Aorta (tissue), 5 donors: ENCODE measurements around the gene MYO1D. TPM values are rescaled to one million over a fixed set of nuclear protein-coding genes. Genes with fewer than 3 reads are reported as not detected.

ENCODE experiments used
- ATAC-seq: fragments of 200-7000 bp; cut with Tn5 transposase; one replicate; pipeline ENCODE4 v1.9.1; 2022; ENCODE audit warnings: moderate library complexity; ENCODE audit not compliant: low FRiP score
- DNase-seq, 2 donors: peaks; one replicate each; pipeline ENCODE4 v3.0.0-alpha.2; 2020
- H3K27ac ChIP-seq, 2 donors: one replicate each; pipeline ENCODE4 v1.5.1; 2013; ENCODE audit warnings: low read length in 2 of 2, mild to moderate bottlenecking in 2 of 2, moderate library complexity in 2 of 2, control low read depth in 1 of 2, inconsistent platforms in 1 of 2, low read depth in 1 of 2
- H3K27me3 ChIP-seq, 2 donors: one replicate each; pipeline ENCODE4 v1.6.1; 2013; ENCODE audit warnings: control low read depth in 1 of 2, low read length in 1 of 2, mild to moderate bottlenecking in 1 of 2, moderate library complexity in 1 of 2; ENCODE audit not compliant: insufficient read depth in 2 of 2, control insufficient read depth in 1 of 2
- H3K36me3 ChIP-seq, 2 donors: one replicate each; pipeline ENCODE4 v1.6.1; 2013; ENCODE audit warnings: control low read depth in 1 of 2, low read length in 1 of 2, mild to moderate bottlenecking in 1 of 2; ENCODE audit not compliant: insufficient read depth in 2 of 2, control insufficient read depth in 1 of 2
- H3K4me1 ChIP-seq, 2 donors: one replicate each; pipeline ENCODE4 v1.6.1; 2013; ENCODE audit warnings: low read length in 2 of 2, control low read depth in 1 of 2, mild to moderate bottlenecking in 1 of 2, moderate library complexity in 1 of 2; ENCODE audit not compliant: insufficient read depth in 2 of 2, control insufficient read depth in 1 of 2
- H3K4me3 ChIP-seq, 2 donors: one replicate each; pipeline ENCODE4 v1.5.1; 2013; ENCODE audit warnings: low read length in 2 of 2, control low read depth in 1 of 2, mild to moderate bottlenecking in 1 of 2
- H3K9me3 ChIP-seq: one replicate; pipeline ENCODE4 v1.6.1; 2013; ENCODE audit warnings: mild to moderate bottlenecking, low read length; ENCODE audit not compliant: control insufficient read depth
- WGBS, 2 donors: extraction: QIAGEN DNeasy Blood & Tissue Kit; methylation state at CpG; one replicate each; pipeline ENCODE4 v1.1.7; 2013; 5-methylcytosine and 5-hydroxymethylcytosine counted together
- intact Hi-C, 2 donors: fragments of 100-400 bp; cut with DNase I; formaldehyde crosslinking; loops; one replicate each; pipeline versions ENCODE4 v1.14.2 to v1.15.0; 2022
- polyA plus RNA-seq, 2 donors: library from polyadenylated mRNA; stranded (reverse); fragments of 200-250 nt; gene quantifications; one replicate each; pipeline ENCODE4 v1.2.3, GENCODE V29; 2013
- total RNA-seq, 2 donors: library from RNA; stranded (reverse); fragmentation: NEBNext Ultra II Directional; extraction: Animal tissue kit (Norgen Biotek cat#: 25700); gene quantifications; one replicate each; pipeline ENCODE4 v1.2.1, GENCODE V29; 2021
- donor health status: healthy with polysubstance abuse.
- donor health status: Bipolar disorder and iron deficiency.
- donor health status: DM: no; HTN: no; CAD: no.
- donor health status: DM: no; HTN: no; CAD: no.
- donor health status: DM: yes; HTN: yes; CAD: no.

The MYO1D gene
- total and polyA plus RNA-seq, 4 donors, result 62.5 to 358 (median 164) TPM

GRCh38 chr17:32566303-32566702 is 310.6 kb downstream of the MYO1D start:
- Histone ChIP-seq H3K27me3 (no peaks in the 10 kb centered on the region), H3K36me3 (peaks cover 4 to 5% of the 10 kb centered on the region in 2 donors), H3K9me3 (no peaks in the 10 kb centered on the region), H3K27ac (no peak overlapping the region), H3K4me3 (no peak overlapping the region), H3K4me1 (no peaks in the 10 kb centered on the region)
- intact Hi-C loops, result no loop called here
- DNase-seq, result no peak
- 80 to 84% methylated on average over 5 of the region's 5 CpGs for WGBS, 2 donors
- ATAC-seq, result no peak

- Histone ChIP-seq H3K4me3 (no peak overlapping the region), H3K4me1 (no peaks in the 10 kb centered on the region), H3K27me3 (no peaks in the 10 kb centered on the region), H3K36me3 (peaks cover 4 to 5% of the 10 kb centered on the region in 2 donors), H3K27ac (no peak overlapping the region), H3K9me3 (no peaks in the 10 kb centered on the region)
- no peak for DNase-seq
- 93 to 94% methylated on average over 3 of the region's 3 CpGs for WGBS, 2 donors
- ATAC-seq, result no peak
- intact Hi-C loops, result no loop called here
Measured at GRCh38 chr17:32565401-32565800, 311.5 kb downstream of the MYO1D start.

- ATAC-seq, result no peak
- WGBS, 2 donors, result 85 to 87% methylated on average over 3 of the region's 3 CpGs
- intact Hi-C loops, result no loop called here
Measured at GRCh38 chr17:32564325-32564724, 312.6 kb downstream of the MYO1D start.

GRCh38 chr17:32563583-32563982 is 313.3 kb downstream of the MYO1D start:
- H3K9me3 ChIP-seq, result no peaks in the 10 kb centered on the region
- WGBS, 2 donors, result 73 to 79% methylated on average over 6 of the region's 6 CpGs
- intact Hi-C loops, result no loop called here
- no peaks in the 10 kb centered on the region for H3K4me1 ChIP-seq
- DNase-seq (no peak), ATAC-seq (no peak)
- H3K36me3 ChIP-seq, result peaks cover 0 to 5% of the 10 kb centered on the region in 2 donors
- H3K27me3 ChIP-seq, result no peaks in the 10 kb centered on the region
- no peak overlapping the region for H3K4me3 ChIP-seq
- H3K27ac ChIP-seq, result no peak overlapping the region

More at GRCh38 chr17:32564325-32564724, 312.6 kb downstream of the MYO1D start:
- Histone ChIP-seq H3K4me3 (no peak overlapping the region), H3K27ac (no peak overlapping the region), H3K36me3 (peaks cover 2 to 5% of the 10 kb centered on the region in 2 donors), H3K4me1 (no peaks in the 10 kb centered on the region), H3K9me3 (no peaks in the 10 kb centered on the region), H3K27me3 (no peaks in the 10 kb centered on the region)
- no peak for DNase-seq

DNA sequence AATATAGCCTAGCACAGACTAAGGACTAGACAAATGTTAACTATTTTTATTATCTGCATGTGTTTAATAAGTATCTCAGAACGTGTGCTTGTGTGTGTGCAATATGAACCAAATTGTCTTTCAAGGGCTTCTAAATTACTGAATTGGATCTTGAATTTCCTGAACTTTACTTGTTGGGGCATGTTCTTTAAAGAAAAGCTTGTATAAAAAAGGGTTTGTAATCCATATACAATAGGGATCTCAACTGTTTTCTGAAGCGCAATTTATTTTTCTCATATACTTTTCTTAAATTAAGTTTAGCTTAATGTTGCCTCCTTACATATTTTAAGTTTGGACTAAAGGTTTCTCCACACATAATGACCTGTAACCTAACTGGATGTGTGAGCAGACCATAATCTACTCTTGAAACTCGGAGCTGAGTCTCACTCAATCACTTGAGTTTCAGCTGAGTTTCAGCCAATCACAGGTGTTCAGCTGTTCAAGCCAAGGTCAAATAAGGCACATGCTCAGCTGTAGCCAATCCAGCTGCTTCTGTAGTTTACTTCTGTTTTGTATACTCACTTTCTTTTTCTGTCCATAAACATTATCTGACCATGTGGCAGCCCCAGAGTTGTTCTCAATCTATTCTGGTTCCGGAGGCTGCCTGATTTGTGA is 317.8 kb downstream of the MYO1D start:
- ATAC-seq (no peak), DNase-seq (no peak)
- 79 to 82% methylated on average over 4 of the region's 4 CpGs for WGBS, 2 donors
- Histone ChIP-seq H3K27me3 (no peaks in the 10 kb centered on the region), H3K4me3 (no peak overlapping the region), H3K36me3 (no peaks in the 10 kb centered on the region), H3K4me1 (no peaks in the 10 kb centered on the region), H3K27ac (no peak overlapping the region), H3K9me3 (no peaks in the 10 kb centered on the region)
- intact Hi-C loops, result no loop called here

DNA sequence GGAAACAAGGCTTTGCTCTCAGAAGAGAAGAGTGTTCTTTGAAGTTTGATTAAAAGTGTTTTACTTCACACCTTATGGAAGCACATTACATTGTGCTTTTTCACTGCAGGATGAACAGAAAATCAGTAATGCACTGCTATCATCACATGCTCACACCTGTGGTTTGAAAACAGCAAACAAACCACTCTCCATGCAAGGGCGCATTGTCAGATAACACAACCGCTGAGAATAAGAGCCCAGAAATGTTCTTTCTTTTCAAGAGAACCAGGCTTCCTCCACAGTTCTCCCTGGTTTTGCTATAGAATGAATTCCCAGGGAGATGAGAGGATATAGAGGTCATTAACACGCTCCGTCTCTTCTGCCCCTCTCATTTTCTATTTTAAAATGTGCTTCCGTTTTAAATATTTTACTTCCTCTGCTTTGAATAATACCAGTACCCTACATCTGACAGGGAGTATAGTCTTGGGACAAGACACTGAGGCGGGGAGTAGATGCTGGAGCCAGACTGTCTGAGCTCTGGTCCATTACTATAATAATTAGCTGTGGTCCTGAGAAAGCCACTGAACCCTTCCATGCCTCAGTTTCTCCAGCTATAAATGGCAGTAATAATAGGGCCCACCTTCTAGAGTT is 318.5 kb downstream of the MYO1D start:
- no peak overlapping the region for H3K27ac ChIP-seq
- ATAC-seq (no peak), DNase-seq (no peak)
- no peaks in the 10 kb centered on the region for H3K9me3 ChIP-seq
- no peaks in the 10 kb centered on the region for H3K4me1 ChIP-seq
- H3K27me3 ChIP-seq, result no peaks in the 10 kb centered on the region
- no peaks in the 10 kb centered on the region for H3K36me3 ChIP-seq
- intact Hi-C loops, result no loop called here
- H3K4me3 ChIP-seq, result no peak overlapping the region
- WGBS, 2 donors, result 77 to 87% methylated on average over 6 of the region's 6 CpGs

GRCh38 chr17:32555611-32556310 is 321.2 kb downstream of the MYO1D start:
- Histone ChIP-seq H3K36me3 (no peaks in the 10 kb centered on the region), H3K4me1 (no peaks in the 10 kb centered on the region), H3K9me3 (no peaks in the 10 kb centered on the region), H3K27ac (no peak overlapping the region), H3K4me3 (no peak overlapping the region), H3K27me3 (no peaks in the 10 kb centered on the region)
- WGBS, 2 donors, result 93 to 94% methylated on average over 12 of the region's 12 CpGs
- no peak for ATAC-seq
- no peak for DNase-seq
- intact Hi-C loops, result no loop called here

DNA sequence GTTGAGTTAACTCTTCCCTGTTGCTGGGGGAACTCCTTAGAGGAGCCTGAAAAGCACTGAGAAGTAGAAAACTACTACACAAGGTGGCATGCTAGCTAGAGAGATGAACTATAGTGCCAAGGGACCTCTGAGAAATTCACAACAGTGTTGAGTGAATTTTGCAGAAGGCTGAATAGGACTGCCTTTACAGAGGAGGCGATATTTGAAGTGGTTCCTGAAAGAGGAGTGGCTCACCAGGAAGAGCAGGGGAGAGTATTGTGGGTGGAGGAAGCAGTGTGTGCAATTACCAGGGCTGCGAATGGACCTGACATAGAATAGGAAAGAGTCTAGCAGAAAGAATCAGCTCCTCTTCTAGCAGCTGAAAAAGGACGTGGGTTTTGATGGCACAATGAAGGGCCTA is 323.8 kb downstream of the MYO1D start:
- H3K4me3 ChIP-seq, result no peak overlapping the region
- H3K36me3 ChIP-seq, result no peaks in the 10 kb centered on the region
- no peaks in the 10 kb centered on the region for H3K4me1 ChIP-seq
- ATAC-seq (no peak), DNase-seq (no peak)
- intact Hi-C loops, result no loop called here
- no peaks in the 10 kb centered on the region for H3K27me3 ChIP-seq
- no peaks in the 10 kb centered on the region for H3K9me3 ChIP-seq
- 84 to 85% methylated on average over 3 of the region's 3 CpGs for WGBS, 2 donors
- H3K27ac ChIP-seq, result no peak overlapping the region

DNA sequence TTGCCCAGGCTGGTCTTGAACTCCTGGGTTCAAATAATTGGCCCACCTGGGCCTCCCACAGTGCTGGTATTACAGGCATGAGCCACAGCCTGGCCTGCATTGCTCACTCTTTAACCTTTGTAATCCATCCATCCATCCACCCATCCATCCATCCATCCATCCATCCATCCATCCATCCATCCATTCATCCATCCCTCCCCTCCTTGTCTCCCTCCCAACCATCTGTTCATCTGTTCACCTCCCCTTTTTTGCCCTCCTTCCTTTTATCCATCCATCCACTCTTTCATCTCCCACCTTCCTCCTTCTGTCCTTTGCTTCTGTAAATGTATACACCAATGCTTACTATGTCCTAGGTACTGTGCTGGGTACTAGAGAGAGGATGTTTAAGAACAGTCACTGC is 324.6 kb downstream of the MYO1D start:
- no peaks in the 10 kb centered on the region for H3K4me1 ChIP-seq
- no peaks in the 10 kb centered on the region for H3K9me3 ChIP-seq
- intact Hi-C loops, result no loop called here
- no peak overlapping the region for H3K27ac ChIP-seq
- H3K27me3 ChIP-seq, result no peaks in the 10 kb centered on the region
- DNase-seq (no peak), ATAC-seq (no peak)
- no peaks in the 10 kb centered on the region for H3K36me3 ChIP-seq
- no peak overlapping the region for H3K4me3 ChIP-seq
